Parathyroid adenoma (tissue), 2 donors: ENCODE results near the gene AWAT2.

Experiments
- H2AFZ ChIP-seq: fragments of 300-600 bp; sonication (generic); one replicate; pipeline ENCODE4 v1.7.0; 2017; ENCODE audit warnings: antibody characterized with exemption, mild to moderate bottlenecking
- H3K27ac ChIP-seq: fragments of 300-600 bp; sonication (generic); one replicate; pipeline ENCODE4 v1.7.0; 2017
- H3K27me3 ChIP-seq: fragments of 300-600 bp; sonication (generic); one replicate; pipeline ENCODE4 v1.7.0; 2017; ENCODE audit warnings: low read length; ENCODE audit not compliant: control insufficient read depth, insufficient read depth
- H3K36me3 ChIP-seq: fragments of 300-600 bp; sonication (generic); one replicate; pipeline ENCODE4 v1.7.0; 2017; ENCODE audit warnings: low read length; ENCODE audit not compliant: control insufficient read depth, insufficient read depth
- H3K4me1 ChIP-seq: fragments of 300-600 bp; sonication (generic); one replicate; pipeline ENCODE4 v1.7.0; 2017; ENCODE audit warnings: control low read depth
- H3K4me2 ChIP-seq: fragments of 300-600 bp; sonication (generic); one replicate; pipeline ENCODE4 v1.7.0; 2017; ENCODE audit warnings: low read length
- H3K4me3 ChIP-seq: fragments of 300-600 bp; sonication (generic); one replicate; pipeline ENCODE4 v1.7.0; 2017; ENCODE audit warnings: low read depth, low read length
- H3K79me2 ChIP-seq: fragments of 300-600 bp; sonication (generic); one replicate; pipeline ENCODE4 v1.7.0; 2017; ENCODE audit warnings: control low read depth
- H3K9ac ChIP-seq: fragments of 300-600 bp; sonication (generic); one replicate; pipeline ENCODE4 v1.7.0; 2017; ENCODE audit warnings: mild to moderate bottlenecking
- H3K9me3 ChIP-seq: fragments of 300-600 bp; sonication (generic); one replicate; pipeline ENCODE4 v1.7.0; 2017; ENCODE audit warnings: low read length; ENCODE audit not compliant: control insufficient read depth
- CTCF ChIP-seq: fragments of 300-600 bp; sonication (generic); IDR thresholded peaks from one replicate; pipeline ENCODE4 v1.7.0; 2017; ENCODE audit warnings: antibody characterized with exemption, mild to moderate bottlenecking
- donor health status: primary hyperparathyroidism.

Gene AWAT2

GRCh38 chrX:70087857-70088630 is 38.3 kb upstream of the AWAT2 start:
- no peak for TF ChIP-seq CTCF
- H3K9ac ChIP-seq: no peak overlapping the region
- no peaks in the 10 kb centered on the region for H3K9me3 ChIP-seq
- no peak overlapping the region for H3K4me2 ChIP-seq
- no peak overlapping the region for H3K4me3 ChIP-seq
- no peaks in the 10 kb centered on the region for H3K79me2 ChIP-seq
- no peak overlapping the region for H2AFZ ChIP-seq
- H3K4me1 ChIP-seq: no peaks in the 10 kb centered on the region
- no peaks in the 10 kb centered on the region for H3K27me3 ChIP-seq
- no peak overlapping the region for H3K27ac ChIP-seq
- no peaks in the 10 kb centered on the region for H3K36me3 ChIP-seq

GRCh38 chrX:70084592-70085240 is 35.0 kb upstream of the AWAT2 start:
- no peak for TF ChIP-seq CTCF
- H3K9me3 ChIP-seq: no peaks in the 10 kb centered on the region
- no peaks in the 10 kb centered on the region for H3K27me3 ChIP-seq
- H3K4me3 ChIP-seq: no peak overlapping the region
- no peak overlapping the region for H3K9ac ChIP-seq
- no peak overlapping the region for H3K27ac ChIP-seq
- no peak overlapping the region for H2AFZ ChIP-seq
- H3K79me2 ChIP-seq: no peaks in the 10 kb centered on the region
- no peaks in the 10 kb centered on the region for H3K4me1 ChIP-seq
- no peak overlapping the region for H3K4me2 ChIP-seq
- no peaks in the 10 kb centered on the region for H3K36me3 ChIP-seq

GRCh38 chrX:70082723-70083122 is 33.0 kb upstream of the AWAT2 start:
- H3K27me3 ChIP-seq: no peaks in the 10 kb centered on the region
- no peaks in the 10 kb centered on the region for H3K4me1 ChIP-seq
- H2AFZ ChIP-seq: no peak overlapping the region
- no peaks in the 10 kb centered on the region for H3K9me3 ChIP-seq
- TF ChIP-seq CTCF: no peak
- no peak overlapping the region for H3K27ac ChIP-seq
- no peak overlapping the region for H3K4me2 ChIP-seq
- H3K36me3 ChIP-seq: no peaks in the 10 kb centered on the region
- H3K79me2 ChIP-seq: no peaks in the 10 kb centered on the region
- no peak overlapping the region for H3K9ac ChIP-seq
- H3K4me3 ChIP-seq: no peak overlapping the region

GRCh38 chrX:70079870-70080269 is 30.1 kb upstream of the AWAT2 start:
- Histone ChIP-seq H2AFZ (no peak overlapping the region), H3K4me3 (no peak overlapping the region), H3K9ac (no peak overlapping the region), H3K4me2 (no peak overlapping the region), H3K4me1 (no peaks in the 10 kb centered on the region), H3K79me2 (no peaks in the 10 kb centered on the region), H3K9me3 (no peaks in the 10 kb centered on the region), H3K27ac (no peak overlapping the region), H3K27me3 (no peaks in the 10 kb centered on the region), H3K36me3 (no peaks in the 10 kb centered on the region)
- TF ChIP-seq CTCF: no peak

- no peak overlapping the region for H3K4me3 ChIP-seq
- no peaks in the 10 kb centered on the region for H3K9me3 ChIP-seq
- no peak overlapping the region for H3K27ac ChIP-seq
- H3K9ac ChIP-seq: no peak overlapping the region
- TF ChIP-seq CTCF: no peak
- no peaks in the 10 kb centered on the region for H3K4me1 ChIP-seq
- no peaks in the 10 kb centered on the region for H3K36me3 ChIP-seq
- H3K4me2 ChIP-seq: no peak overlapping the region
- H2AFZ ChIP-seq: no peak overlapping the region
- no peaks in the 10 kb centered on the region for H3K79me2 ChIP-seq
- H3K27me3 ChIP-seq: no peaks in the 10 kb centered on the region
These were observed 29.6 kb upstream of the AWAT2 start for GRCh38 chrX:70079297-70079696.
